Body of pancreas (tissue), 4 donors: Measurements from ENCODE around the gene CFAP299. TPM values are rescaled to one million over a fixed set of nuclear protein-coding genes. Genes with fewer than 3 reads are reported as not detected.

Experiments
- ATAC-seq: fragments of 150-250 bp; one replicate; pipeline ENCODE4 v1.9.1; 2016
- DNase-seq, 4 donors: peaks; one replicate each; pipeline ENCODE4 v3.0.0-alpha.2; 2019
- H3K27ac ChIP-seq, 4 donors: fragments of 200-600 bp; sonication (generic); 1 replicate in 3 of 4; 2 replicates in 1 of 4; pipeline versions ENCODE4 v1.5.1 to v1.6.1; 2016 to 2019; ENCODE audit warnings: mild to moderate bottlenecking in 1 of 4, mixed read lengths in 1 of 4, moderate library complexity in 1 of 4
- H3K27me3 ChIP-seq, 2 donors: fragments of 200-600 bp; sonication (generic); one replicate each; pipeline ENCODE4 v1.6.0; 2016; ENCODE audit warnings: mild to moderate bottlenecking in 1 of 2
- H3K36me3 ChIP-seq, 2 donors: fragments of 200-600 bp; sonication (generic); replicated peaks in 1 of 2; 2 replicates each; pipeline ENCODE4 v1.5.1; 2016; ENCODE audit warnings: low read depth in 2 of 2; ENCODE audit not compliant: insufficient read depth in 1 of 2
- H3K4me1 ChIP-seq: fragments of 200-600 bp; sonication (generic); one replicate; pipeline ENCODE4 v1.6.0; 2016
- H3K4me3 ChIP-seq, 2 donors: fragments of 200-600 bp; sonication (generic); 1 replicate in 1 of 2; 2 replicates in 1 of 2; pipeline ENCODE4 v1.5.1; 2016 to 2019
- H3K9me3 ChIP-seq, 3 donors: fragments of 200-600 bp; sonication (generic); 1 replicate in 2 of 3; 2 replicates in 1 of 3; pipeline ENCODE4 v1.5.1; 2016
- CTCF ChIP-seq, 7 experiments: fragments of 450-650 bp in 4 of 7; fragments of 200-600 bp in 3 of 7; sonication (generic) in 3 of 7; IDR thresholded peaks; one replicate each; pipeline ENCODE4 v1.5.1; 2016 to 2019; ENCODE audit warnings: antibody characterized with exemption in 7 of 7
- POLR2A ChIP-seq, 3 donors: fragments of 450-650 bp; IDR thresholded peaks; one replicate each; pipeline ENCODE4 v1.6.1; 2016; ENCODE audit warnings: antibody characterized with exemption in 3 of 3, mild to moderate bottlenecking in 2 of 3
- WGBS, 2 donors: methylation state at CpG; one replicate each; pipeline ENCODE4 v1.1.5; 2017; 5-methylcytosine and 5-hydroxymethylcytosine counted together
- intact Hi-C: fragments of 100-400 bp; cut with DNase I; formaldehyde crosslinking; loops from one replicate; pipeline ENCODE4 v1.15.1; 2023
- total RNA-seq, 2 donors: library from RNA; depleted of rRNA; stranded (reverse); fragments of >200 nt; gene quantifications; one replicate each; pipeline ENCODE4 v1.1.0, GENCODE V29; 2016

The CFAP299 gene
- total RNA-seq, 2 donors from 2014 or later, result not detected

GRCh38 chr4:80586716-80587115, 251.2 kb downstream of the CFAP299 start:
- 45 to 63% methylated on average over 2 of the region's 2 CpGs for WGBS, 2 donors
- H3K9me3 ChIP-seq, result no peaks in the 10 kb centered on the region
- ATAC-seq (no peak), DNase-seq (no peak)
- no peak overlapping the region for H3K4me3 ChIP-seq
- H3K27ac ChIP-seq, result no peak overlapping the region
- no peaks in the 10 kb centered on the region for H3K4me1 ChIP-seq
- intact Hi-C loops, result no loop called here
- no peaks in the 10 kb centered on the region for H3K27me3 ChIP-seq
- TF ChIP-seq CTCF (IDR thresholded peaks at IDR 0.05) (no peak), POLR2A (IDR thresholded peaks at IDR 0.05) (no peak)
- H3K36me3 ChIP-seq, result no peaks in the 10 kb centered on the region

GRCh38 chr4:80587871-80588385, 252.4 kb downstream of the CFAP299 start:
- DNase-seq (no peak), ATAC-seq (no peak)
- 43 to 47% methylated on average over 2 of the region's 2 CpGs for WGBS, 2 donors
- intact Hi-C loops, result no loop called here
- no peaks in the 10 kb centered on the region for H3K27me3 ChIP-seq
- H3K27ac ChIP-seq, result no peak overlapping the region
- H3K4me3 ChIP-seq, result no peak overlapping the region
- TF ChIP-seq CTCF (IDR thresholded peaks at IDR 0.05) (no peak), POLR2A (IDR thresholded peaks at IDR 0.05) (no peak)
- H3K36me3 ChIP-seq, result no peaks in the 10 kb centered on the region
- H3K4me1 ChIP-seq, result no peaks in the 10 kb centered on the region
- no peaks in the 10 kb centered on the region for H3K9me3 ChIP-seq

- intact Hi-C loops, result no loop called here
- Histone ChIP-seq H3K27ac (no peak overlapping the region), H3K4me3 (no peak overlapping the region), H3K9me3 (no peaks in the 10 kb centered on the region), H3K36me3 (no peaks in the 10 kb centered on the region), H3K4me1 (no peaks in the 10 kb centered on the region), H3K27me3 (no peaks in the 10 kb centered on the region)
- DNase-seq (no peak), ATAC-seq (no peak)
- 23 to 34% methylated on average over 2 of the region's 2 CpGs for WGBS, 2 donors
- no peak for TF ChIP-seq POLR2A (IDR thresholded peaks at IDR 0.05)
- no peak for TF ChIP-seq CTCF (IDR thresholded peaks at IDR 0.05)
These were observed 257.4 kb downstream of the CFAP299 start for GRCh38 chr4:80592950-80593349.

GRCh38 chr4:80594701-80595100, 259.2 kb downstream of the CFAP299 start:
- Histone ChIP-seq H3K9me3 (no peaks in the 10 kb centered on the region), H3K27me3 (no peaks in the 10 kb centered on the region), H3K27ac (no peak overlapping the region), H3K4me1 (no peaks in the 10 kb centered on the region), H3K36me3 (no peaks in the 10 kb centered on the region), H3K4me3 (no peak overlapping the region)
- WGBS, 2 donors, result 53 to 56% methylated on average over 2 of the region's 2 CpGs
- intact Hi-C loops, result no loop called here
- TF ChIP-seq CTCF (IDR thresholded peaks at IDR 0.05) (no peak), POLR2A (IDR thresholded peaks at IDR 0.05) (no peak)
- no peak for DNase-seq
- ATAC-seq, result no peak

- no peaks in the 10 kb centered on the region for H3K9me3 ChIP-seq
- H3K4me3 ChIP-seq, result no peak overlapping the region
- no peak for DNase-seq
- intact Hi-C loops, result no loop called here
- H3K36me3 ChIP-seq, result no peaks in the 10 kb centered on the region
- ATAC-seq, result no peak
- WGBS, 2 donors, result 60 to 79% methylated on average over 3 of the region's 3 CpGs
- TF ChIP-seq POLR2A (IDR thresholded peaks at IDR 0.05), result no peak
- TF ChIP-seq CTCF (IDR thresholded peaks at IDR 0.05), result no peak
- no peak overlapping the region for H3K27ac ChIP-seq
- peaks cover 0 to 4% of the 10 kb centered on the region in 2 donors for H3K27me3 ChIP-seq
- peaks cover 5% of the 10 kb centered on the region for H3K4me1 ChIP-seq
These were observed 272.9 kb downstream of the CFAP299 start for GRCh38 chr4:80608281-80608980.
